COLO668 (cell line): ENCODE results near the gene GLS.
A peak's percentile ranks its signal among the peaks of the same experiment; 100 is the strongest.
"Not testable (repeated sequence)": the region's sequence is repeated elsewhere in the genome, so short reads cannot be mapped to it uniquely, and the experiment has no call there.

ENCODE experiments used
- DNase-seq: peaks from one replicate; lab custom pipeline; 2025; ENCODE audit not compliant: unreplicated experiment; lab: John Stamatoyannopoulos, UW

The GLS gene

DNA sequence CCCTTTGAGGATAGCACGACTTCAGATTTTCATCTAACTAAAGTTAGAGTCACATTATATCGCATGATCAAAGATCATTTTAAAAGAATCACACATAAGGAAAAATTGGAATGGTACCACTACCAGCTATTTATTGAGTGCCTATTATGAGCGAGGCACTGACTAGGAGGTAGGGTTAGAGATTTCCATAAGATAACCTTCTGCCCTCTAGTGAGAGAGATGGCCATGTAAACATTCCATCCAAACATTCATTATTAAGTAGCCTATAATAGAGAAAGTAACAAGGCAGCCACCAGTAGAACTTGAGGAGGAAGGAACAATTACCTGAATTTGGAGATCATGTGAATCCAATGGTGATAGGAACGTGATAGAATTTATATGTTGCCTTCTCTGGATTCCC, 25.4 kb upstream of the GLS start:
- no peak for DNase-seq

DNA sequence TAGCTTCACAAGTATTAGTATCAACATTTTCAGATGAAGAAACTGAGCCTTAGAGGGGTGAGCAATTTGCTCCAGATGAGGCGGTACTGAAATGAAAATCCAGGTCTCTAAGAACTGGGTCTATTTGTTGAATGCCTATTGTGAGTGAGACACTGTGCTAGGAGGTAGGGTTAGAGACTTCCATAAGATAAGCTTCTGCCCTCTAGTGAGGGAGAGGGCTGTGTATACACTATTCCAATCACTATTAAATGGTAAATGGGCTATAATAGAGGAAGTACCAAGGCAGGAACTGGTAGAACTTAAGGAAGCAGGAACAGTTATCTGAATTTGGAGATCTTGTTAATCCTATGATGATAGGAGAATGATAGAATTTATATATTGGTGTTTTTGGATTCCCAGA, 23.6 kb upstream of the GLS start:
- no peak for DNase-seq

DNA sequence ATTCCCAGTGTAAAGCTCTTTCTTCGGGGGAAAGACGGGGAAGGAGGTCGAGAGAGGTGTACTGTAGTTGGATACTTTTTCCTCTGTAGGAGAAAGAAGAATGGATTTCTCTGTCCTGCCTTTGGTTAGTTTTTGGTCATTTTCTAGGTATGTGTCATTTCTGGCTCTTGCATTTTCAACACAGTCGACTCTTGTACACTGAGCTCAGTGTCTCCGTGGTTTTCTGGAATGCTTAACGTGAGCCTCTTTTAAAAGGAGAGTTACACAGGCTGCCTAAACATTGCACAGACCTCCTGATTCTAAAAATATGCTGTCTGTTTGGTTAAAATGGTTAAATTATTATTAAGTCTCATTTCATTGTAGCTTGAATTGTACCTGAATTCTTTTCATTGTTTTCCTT, 21.8 kb upstream of the GLS start:
- DNase-seq: no peak

DNA sequence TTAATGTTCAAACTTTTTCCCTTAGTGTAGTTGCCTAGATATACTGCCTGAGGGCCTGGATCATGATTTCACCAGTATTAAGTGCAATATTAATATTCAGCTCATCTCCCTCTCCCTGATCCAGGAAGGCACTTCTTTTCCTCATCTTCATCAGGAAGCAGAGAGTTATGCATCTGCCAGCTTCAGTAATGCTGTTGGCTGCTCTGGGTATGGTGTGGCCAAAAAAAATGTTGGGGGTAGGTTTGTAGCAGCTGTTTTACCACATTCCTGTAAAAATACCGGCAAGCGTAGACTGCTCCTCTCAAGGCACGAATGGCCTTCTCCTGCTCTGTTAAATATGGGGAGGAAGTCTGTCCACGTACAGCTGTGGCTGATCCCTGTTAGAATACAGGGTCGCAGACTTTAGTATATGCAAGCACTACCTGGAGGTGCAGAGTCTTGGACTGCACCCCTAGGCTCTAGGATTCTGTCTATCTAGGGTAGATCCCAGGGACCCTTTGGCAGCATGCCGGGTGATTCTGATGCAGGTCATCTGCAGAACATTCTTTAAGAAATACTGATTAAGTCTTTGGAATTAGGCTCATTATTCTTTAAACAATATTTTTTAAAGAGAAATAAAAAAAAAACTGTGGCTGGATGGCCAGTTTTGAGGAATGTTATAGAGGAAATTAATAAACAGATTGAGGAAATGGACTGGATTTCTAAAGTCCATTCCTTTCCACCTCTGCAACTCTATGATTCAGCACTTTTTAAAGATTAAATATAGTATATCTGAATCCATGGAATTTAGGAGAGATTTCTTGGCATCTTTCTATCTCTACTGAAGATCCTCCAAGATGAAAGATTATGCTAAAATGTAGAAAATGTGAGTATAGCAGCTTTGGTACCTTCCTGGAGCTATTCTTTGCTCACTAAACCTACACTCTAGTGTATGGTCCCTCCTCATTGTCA, 21.0 kb upstream of the GLS start:
- no peak for DNase-seq

DNA sequence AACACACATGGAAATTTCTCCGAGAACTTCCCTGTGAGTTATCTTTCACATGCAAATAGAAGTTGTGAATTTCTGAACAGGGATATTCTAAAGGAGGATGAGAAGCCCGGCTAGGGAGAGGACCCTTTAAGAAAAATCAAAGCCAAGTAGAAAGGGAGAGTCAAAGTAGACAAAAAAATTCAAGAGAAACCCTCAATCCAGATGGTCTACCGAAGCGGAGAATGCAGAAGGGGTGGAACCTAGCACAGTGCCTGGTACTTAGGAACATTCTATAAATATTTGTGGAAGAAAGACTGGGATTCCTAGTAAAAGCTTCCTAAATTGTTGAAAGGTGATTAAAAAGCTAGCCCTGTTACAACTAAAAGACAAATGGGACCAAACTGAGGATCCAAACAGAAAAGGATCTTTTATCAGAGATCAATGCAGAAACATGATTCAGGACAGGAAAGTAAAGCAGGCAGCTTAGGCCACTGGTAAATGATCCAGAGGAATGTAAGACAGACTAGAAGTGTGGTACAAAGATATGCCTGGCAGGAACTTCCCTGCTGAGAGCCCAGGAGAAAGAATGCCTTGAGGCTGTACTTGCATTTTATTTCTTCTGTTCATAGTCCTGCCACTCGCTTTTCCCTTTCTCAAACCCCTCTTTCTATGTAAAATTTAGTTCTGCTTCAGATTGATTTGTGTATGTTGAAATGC, 19.5 kb upstream of the GLS start:
- no peak for DNase-seq

DNA sequence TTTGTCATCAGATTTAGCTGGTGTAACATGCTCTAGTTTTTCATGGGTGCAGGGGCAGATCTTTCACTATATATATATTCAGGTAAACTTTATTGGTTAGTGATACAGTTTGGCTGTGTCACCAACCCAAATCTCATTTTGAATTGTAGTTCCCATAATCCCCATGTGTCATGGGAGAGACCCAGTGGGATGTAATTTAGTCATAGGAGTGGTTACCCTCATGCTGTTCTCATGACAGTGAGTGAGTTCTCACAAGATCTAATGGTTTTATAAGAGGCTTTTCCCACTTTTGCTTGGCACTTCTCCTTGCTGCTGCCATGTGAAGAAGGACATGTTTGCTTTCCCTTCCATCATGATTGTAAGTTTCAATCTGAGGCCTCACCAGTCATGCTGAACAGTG, 18.5 kb upstream of the GLS start:
- not testable (repeated sequence) for DNase-seq

DNA sequence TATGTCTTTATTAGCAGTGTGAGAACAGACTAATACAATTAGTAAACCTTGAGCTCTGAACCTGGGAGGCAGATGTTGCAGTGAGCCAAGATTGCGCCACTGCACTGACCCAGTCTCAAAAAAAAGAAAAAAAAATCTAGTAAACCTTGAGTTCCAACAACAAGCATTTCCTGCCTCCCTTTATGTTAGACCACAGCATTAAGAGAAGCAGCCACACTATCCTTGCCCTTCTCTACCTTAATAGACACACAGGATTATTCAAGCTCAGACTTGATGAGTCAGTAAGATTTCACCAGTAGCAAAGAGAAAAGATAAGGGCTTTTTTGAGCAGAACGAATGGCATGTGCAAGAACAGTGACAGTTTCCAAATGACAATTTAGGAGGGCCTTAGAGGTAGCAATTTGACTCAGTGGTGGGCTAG, 18.0 kb upstream of the GLS start:
- no peak for DNase-seq

DNA sequence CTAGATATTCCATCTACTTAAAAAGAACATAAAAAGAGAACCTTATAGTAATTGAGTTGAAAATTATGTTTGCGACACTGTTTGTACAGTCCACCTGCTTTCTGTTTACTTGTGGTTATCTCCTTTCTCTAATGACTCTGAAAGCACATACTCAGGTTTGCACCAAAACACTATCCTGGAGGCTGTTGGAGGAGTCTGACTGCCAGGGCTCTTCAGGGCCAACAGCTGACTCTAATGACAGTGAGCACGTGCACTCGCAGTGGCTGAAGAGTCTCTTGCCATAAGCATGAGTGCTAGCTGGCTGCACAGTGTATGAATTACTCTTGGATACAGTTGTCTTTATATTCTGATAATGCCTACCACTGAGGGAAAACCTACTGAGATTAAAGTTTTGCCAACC, 16.7 kb upstream of the GLS start:
- DNase-seq: peak; percentile 84

DNA sequence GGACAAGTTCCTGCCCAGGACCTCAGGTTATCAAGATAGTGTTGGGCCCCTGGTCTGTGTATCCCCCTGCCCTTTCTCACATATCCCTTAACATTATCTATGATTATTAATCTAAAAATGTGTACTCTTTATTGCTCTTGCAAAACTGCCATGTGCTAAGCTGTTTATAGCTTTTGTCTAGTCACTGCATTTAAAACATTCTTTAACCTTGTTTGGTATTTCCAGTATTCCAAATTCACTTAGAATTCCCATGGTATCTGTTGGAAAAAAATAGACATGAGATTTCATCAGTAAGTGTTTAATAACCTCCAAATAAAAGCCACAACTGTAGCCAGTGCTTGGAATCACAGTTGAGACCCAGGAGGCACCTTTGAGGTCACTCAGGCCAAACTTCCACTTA, 16.2 kb upstream of the GLS start:
- DNase-seq: no peak

DNA sequence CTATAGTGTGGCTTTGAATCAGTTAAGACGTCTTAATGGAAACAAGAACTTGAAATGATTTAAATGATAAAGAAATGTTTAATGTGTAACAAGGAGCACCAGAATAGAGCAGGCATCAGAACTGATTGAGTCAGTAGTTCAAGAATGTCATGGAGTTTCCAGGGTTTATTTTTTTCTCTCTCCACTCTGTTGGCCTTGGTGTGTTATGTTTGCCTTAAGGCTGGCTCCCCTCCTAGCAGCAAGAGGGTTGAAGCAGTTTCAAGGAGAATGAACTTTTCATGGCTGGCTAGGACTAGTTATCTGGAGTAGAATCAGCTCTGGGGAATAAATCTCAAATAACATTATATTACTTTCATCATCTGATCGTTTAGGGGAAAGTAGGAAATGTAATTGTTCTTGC, 13.4 kb upstream of the GLS start:
- no peak for DNase-seq

DNA sequence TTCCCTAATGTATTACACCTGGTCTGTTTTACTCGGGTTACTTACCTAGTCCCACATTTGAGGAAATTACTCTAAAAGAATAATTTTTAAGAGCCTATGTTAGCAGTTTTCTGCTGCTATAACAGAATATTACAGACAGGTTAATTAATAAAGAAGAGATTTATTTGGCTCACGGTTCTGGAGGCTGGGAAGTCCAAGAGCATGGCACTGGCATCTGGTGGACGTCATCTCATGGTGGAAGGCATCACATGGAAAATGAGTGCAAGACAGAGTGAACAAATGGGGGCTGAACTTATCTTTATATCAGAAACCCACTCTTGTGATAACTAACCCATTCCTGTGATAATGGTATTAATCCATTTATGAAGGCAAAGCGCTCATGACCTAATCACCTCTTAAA, 12.8 kb upstream of the GLS start:
- DNase-seq: no peak

DNA sequence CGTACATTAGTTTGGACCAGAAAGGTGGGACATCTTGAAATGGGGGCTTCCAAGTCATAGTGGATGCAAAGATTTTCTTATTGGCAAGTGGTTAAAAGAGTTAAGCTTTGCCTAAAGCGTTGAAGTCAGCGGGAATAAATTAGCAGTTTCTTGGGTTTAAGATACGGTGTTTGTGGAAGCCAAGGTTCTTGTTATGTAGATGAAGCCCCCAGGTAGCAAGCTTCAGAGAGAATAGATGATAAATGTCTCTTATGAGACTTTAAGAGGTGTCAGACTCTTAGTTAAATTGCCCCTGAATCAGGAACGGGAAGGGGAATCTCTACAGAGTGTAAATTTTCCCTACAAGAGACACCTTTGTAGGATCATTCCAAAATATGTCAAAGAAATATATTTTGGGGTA, 10.9 kb upstream of the GLS start:
- DNase-seq: no peak

DNA sequence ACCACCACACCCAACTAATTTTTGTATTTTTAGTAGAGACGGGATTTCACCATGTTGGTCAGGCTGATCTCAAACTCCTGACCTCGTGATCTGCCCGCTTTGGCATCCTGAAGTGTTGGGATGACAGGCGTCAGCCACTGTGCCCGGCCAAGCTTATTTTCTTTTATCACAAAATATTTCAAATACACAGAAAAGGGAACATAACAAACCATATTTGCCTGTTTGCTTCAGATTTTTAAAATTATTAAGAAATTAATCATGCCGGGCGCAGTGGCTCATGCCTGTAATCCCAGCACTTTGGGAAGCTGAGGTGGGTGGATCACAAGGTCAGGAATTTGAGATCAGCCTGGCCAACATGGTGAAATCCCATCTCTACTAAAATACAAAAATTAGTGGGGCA, 7.2 kb upstream of the GLS start:
- not testable (repeated sequence) for DNase-seq

DNA sequence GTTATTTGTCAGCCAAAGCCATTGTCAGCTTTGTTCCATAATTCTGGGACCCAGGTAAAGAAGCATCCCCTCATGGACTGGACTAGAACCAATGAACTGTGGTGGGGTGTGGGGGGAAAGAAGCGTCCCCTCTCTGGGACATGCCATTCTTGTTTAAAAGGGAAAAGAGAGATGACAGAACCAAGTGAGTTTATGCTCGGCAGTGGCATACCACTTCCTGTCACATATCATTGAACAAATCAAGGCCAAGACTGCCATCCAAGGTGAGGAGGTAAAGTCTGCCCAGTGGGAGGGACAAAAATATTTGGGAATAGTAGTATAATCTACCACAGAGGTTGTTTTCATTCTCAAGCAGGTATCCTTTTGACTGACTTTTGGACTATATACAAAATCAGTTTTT, 4.7 kb upstream of the GLS start:
- no peak for DNase-seq

DNA sequence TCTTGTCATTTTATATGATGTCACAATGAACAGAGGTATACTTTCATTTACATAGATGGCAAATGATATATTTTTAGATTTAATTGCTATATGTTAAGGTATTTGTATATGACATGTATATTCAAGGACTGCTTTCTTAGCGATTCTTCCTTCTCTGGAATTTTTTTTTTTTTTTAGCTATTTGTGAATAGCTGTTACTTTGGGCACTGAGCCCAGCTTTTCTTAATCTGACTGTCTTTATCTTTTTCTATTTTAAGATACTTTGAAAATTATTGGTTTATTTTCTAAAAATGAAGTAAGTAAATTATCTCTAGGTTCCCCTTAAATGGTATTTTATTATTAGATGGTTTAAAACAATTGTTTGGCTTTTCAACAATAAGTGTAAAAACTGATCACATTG, 4.0 kb upstream of the GLS start:
- no peak for DNase-seq

DNA sequence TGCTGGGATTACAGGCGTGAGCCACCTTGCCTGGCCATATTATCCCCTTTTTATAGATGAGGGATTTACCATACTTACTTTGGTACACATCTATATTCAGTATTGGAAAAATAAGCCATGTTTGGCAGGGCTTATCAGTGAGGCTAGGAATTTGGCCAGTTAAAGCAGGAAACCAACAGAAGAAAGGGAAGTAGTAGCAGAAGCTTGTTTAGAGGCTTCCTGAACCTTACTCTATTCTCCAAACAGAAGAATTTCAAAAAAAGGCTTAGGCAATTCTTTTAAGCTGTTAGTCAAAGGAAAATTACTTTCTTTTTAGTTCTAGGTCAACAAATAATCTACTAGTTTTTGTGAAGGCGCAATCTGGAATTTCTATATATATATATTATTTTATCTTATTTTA, 3.2 kb upstream of the GLS start:
- DNase-seq: no peak

DNA sequence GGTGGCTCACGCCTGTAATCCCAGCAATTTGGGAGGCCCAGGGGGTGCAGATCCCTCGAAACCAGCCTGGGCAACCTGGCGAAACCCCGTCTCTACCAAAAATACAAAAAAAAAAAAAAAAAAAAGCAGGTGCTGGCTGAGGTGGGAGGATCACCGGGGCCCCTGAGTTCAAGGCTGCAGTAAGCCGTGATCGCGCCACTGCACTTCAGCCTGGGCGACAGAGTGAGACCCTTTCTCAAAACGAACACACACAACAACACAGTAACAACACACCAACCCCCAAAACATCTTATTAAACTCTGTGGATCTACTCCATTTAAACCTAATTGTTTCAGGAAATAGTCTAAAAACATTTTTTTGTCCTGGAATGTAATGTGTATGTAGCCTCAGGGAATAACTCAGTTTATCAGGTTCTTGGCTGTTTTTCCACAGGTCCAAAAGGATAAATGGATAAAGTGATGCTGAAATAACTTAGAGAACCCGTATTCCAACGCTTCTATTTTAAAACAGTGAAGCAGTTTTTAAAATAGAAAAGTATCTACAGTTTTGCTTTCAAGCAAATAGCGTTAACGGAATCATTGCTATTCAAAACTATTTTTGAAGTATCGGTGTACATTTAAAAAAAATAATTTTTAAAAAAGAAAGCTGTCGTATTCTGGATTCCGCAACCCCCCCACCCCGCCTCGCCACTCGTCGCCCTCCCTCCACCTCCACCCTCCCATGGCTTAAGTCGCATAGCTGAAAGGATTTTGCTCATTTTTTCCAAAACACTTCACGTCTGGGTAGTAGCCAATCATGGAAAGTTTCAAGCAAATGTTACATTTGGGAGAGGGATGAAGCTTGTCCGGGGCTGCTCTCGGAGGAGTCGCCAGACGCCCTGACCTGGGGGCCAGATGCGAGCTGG, 895 bp upstream of the GLS start:
- no peak for DNase-seq

DNA sequence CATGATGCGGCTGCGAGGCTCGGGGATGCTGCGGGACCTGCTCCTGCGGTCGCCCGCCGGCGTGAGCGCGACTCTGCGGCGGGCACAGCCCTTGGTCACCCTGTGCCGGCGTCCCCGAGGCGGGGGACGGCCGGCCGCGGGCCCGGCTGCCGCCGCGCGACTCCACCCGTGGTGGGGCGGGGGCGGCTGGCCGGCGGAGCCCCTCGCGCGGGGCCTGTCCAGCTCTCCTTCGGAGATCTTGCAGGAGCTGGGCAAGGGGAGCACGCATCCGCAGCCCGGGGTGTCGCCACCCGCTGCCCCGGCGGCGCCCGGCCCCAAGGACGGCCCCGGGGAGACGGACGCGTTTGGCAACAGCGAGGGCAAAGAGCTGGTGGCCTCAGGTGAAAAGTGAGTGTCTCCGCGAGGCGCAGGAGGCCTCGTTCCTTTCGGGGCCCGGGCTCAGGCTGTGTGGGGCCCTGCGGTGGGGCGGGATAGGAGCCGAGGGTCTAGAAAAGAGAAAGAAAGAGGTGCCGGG, 520 bp downstream of the GLS start:
- DNase-seq: no peak

DNA sequence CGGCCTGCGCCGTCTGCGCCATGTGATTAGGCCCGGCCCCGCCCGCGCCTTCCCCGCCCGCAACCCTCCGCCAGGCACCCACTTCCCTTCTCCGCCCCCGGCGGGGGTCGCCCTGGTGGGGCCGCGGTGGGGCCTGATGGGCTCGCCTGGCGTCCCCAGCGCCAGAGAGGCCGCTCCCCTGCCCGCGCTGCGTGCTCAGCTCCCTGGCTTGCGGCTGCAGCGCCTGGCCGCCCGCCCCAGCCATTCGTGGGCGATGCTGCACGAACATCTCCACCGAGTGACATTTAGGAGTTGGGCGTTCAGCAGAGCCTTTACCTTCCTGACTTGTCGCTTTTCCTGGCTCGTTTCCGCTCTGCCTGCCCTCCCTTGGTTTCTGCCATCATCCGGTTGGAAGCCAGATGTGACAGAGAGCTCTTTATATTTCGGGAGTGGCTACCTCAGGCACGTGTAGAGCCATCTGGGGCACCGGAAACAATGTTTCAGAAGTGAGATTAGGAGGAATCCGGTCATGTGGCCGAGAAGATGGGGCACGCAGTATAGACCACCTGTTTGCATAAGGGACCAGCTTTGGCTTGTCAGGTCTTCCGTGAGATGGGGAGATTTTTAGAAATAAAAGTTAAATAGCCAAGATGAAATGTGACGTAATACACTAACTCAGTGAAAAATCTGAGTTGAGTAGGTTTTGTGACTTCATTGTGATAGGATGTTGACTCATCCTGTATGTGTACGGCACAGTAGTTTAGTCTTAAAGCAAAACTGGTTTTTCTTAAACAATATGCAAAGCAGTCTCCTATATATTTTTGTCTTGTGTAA, 1.2 kb downstream of the GLS start:
- DNase-seq: peak; percentile 74

DNA sequence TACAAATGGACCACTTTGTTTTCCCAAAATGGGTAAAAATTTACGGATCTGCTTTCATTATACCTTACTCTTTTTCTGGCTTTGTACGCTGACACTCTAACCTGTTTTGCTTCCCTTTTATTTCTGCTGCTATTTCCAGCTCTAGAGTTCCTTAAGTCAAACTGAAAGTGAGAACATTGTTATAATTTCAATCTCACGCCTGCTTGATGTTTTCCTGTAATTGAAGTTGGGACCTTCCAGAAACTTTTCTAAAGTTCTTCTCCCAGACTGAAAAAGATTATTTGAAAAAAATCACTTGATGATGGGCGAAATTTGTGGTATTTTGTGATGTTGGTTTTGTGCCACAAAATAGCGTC, 1.8 kb downstream of the GLS start:
- no peak for DNase-seq
